NCI-H524 treated with DMSO at 0.1 percent for 48 hours (cell line): ENCODE results near the gene SP5.
"Not testable (repeated sequence)": the region's sequence is repeated elsewhere in the genome, so short reads cannot be mapped to it uniquely, and the experiment has no call there.

Source experiments
- DNase-seq: peaks from one replicate; lab custom pipeline; 2025; lab: John Stamatoyannopoulos, UW

SP5 gene

GRCh38 chr2:170715062-170715931, at the start of gene SP5:
SP5 (plus strand) TSS chr2:170715337; CDS start chr2:170715513, 176 bp downstream.
- peak; percentile 41 for DNase-seq

GRCh38 chr2:170665743-170666142, 49.4 kb upstream of the SP5 start:
- DNase-seq, result no peak

GRCh38 chr2:170669909-170670308, 45.2 kb upstream of the SP5 start:
- DNase-seq, result no peak

- DNase-seq, result no peak
Observed at GRCh38 chr2:170670651-170671050, 44.5 kb upstream of the SP5 start.

- no peak for DNase-seq
Observed at GRCh38 chr2:170671079-170671478, 44.1 kb upstream of the SP5 start.

- DNase-seq, result not testable (repeated sequence)
Observed at GRCh38 chr2:170674282-170674681, 40.9 kb upstream of the SP5 start.

GRCh38 chr2:170675701-170676100, 39.4 kb upstream of the SP5 start:
- no peak for DNase-seq

- DNase-seq, result peak; percentile 52
Observed at GRCh38 chr2:170679607-170680079, 35.5 kb upstream of the SP5 start.

- peak; percentile 82 for DNase-seq
Observed at GRCh38 chr2:170680172-170680941, 34.8 kb upstream of the SP5 start.

GRCh38 chr2:170681311-170681710, 33.8 kb upstream of the SP5 start:
- DNase-seq, result no peak

GRCh38 chr2:170685591-170685990, 29.5 kb upstream of the SP5 start:
- peak; percentile 50 for DNase-seq

GRCh38 chr2:170689481-170689880, 25.7 kb upstream of the SP5 start:
- no peak for DNase-seq

- DNase-seq, result peak; percentile 48
Observed at GRCh38 chr2:170690640-170691039, 24.5 kb upstream of the SP5 start.

- DNase-seq, result no peak
Observed at GRCh38 chr2:170694316-170694715, 20.8 kb upstream of the SP5 start.

GRCh38 chr2:170695521-170696410, 19.4 kb upstream of the SP5 start:
- peak; percentile 17 for DNase-seq

GRCh38 chr2:170696948-170697347, 18.2 kb upstream of the SP5 start:
- no peak for DNase-seq

- DNase-seq, result no peak
Observed at GRCh38 chr2:170701011-170701410, 14.1 kb upstream of the SP5 start.

- no peak for DNase-seq
Observed at GRCh38 chr2:170703776-170704476, 11.2 kb upstream of the SP5 start.

GRCh38 chr2:170707821-170708795, 7.0 kb upstream of the SP5 start:
- DNase-seq, result no peak

- DNase-seq, result no peak
Observed at GRCh38 chr2:170710609-170710979, 4.5 kb upstream of the SP5 start.
